Ishikawa (cell line): Measurements from ENCODE around the gene ARHGAP19.

ENCODE experiments used
- CREB1 ChIP-seq: IDR thresholded peaks from 2 replicates; pipeline ENCODE4 v1.6.1; 2012; ENCODE audit warnings: low read depth
- EP300 ChIP-seq: IDR thresholded peaks from 2 replicates; pipeline ENCODE4 v1.6.1; 2012; ENCODE audit warnings: borderline replicate concordance
- FOXM1 ChIP-seq: IDR thresholded peaks from 2 replicates; pipeline ENCODE4 v1.6.1; 2012; ENCODE audit warnings: low read depth, borderline replicate concordance
- RAD21 ChIP-seq: IDR thresholded peaks from 2 replicates; pipeline ENCODE4 v1.6.1; 2012; ENCODE audit warnings: low read depth
- REST ChIP-seq: IDR thresholded peaks from 2 replicates; pipeline ENCODE4 v1.6.1; 2012; ENCODE audit warnings: low read depth, mild to moderate bottlenecking
- TAF1 ChIP-seq: IDR thresholded peaks from 2 replicates; pipeline ENCODE4 v1.6.1; 2012; ENCODE audit warnings: low read depth, mild to moderate bottlenecking
- TCF12 ChIP-seq: IDR thresholded peaks from 2 replicates; pipeline ENCODE4 v1.6.1; 2012; ENCODE audit warnings: low read depth
- TEAD4 ChIP-seq: IDR thresholded peaks from 2 replicates; pipeline ENCODE4 v1.6.1; 2012
- YY1 ChIP-seq: IDR thresholded peaks from 2 replicates; pipeline ENCODE4 v1.6.1; 2012; ENCODE audit warnings: low read depth

- TF ChIP-seq TAF1 (no peak), TCF12 (no peak), RAD21 (no peak), TEAD4 (no peak), YY1 (no peak), CREB1 (no peak), FOXM1 (no peak), EP300 (no peak), REST (no peak)
Observed at GRCh38 chr10:97298223-97298571, 5.8 kb upstream of the ARHGAP19 start.
